ENCODE results near the gene MLLT10. TPM values are rescaled to one million over a fixed set of nuclear protein-coding genes. Genes with fewer than 3 reads are reported as not detected.

MLLT10 gene
- total RNA-seq, 4 donors from 2014 or later: 40.1 to 57.8 (median 47.5) TPM

DNA sequence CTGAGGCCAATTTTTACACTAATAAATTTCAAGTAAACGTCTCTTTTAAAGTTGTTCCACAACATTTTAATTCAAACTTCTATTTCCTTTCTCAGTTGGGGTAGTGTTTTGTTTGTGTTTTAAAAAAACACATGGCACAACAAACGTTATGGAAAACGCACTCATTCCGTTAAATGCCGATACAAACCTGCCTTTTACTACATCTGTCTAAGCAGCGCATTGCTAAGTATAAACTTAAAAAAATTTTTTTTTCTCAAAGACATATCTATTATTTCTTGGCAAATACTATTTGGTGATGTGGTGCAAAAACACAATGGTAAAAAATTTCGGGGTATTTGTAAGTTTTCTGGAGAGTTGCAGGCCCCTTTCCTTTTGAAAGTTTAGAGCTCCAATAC, 9.9 kb upstream of the MLLT10 start:
- TF ChIP-seq, protein P1, sequence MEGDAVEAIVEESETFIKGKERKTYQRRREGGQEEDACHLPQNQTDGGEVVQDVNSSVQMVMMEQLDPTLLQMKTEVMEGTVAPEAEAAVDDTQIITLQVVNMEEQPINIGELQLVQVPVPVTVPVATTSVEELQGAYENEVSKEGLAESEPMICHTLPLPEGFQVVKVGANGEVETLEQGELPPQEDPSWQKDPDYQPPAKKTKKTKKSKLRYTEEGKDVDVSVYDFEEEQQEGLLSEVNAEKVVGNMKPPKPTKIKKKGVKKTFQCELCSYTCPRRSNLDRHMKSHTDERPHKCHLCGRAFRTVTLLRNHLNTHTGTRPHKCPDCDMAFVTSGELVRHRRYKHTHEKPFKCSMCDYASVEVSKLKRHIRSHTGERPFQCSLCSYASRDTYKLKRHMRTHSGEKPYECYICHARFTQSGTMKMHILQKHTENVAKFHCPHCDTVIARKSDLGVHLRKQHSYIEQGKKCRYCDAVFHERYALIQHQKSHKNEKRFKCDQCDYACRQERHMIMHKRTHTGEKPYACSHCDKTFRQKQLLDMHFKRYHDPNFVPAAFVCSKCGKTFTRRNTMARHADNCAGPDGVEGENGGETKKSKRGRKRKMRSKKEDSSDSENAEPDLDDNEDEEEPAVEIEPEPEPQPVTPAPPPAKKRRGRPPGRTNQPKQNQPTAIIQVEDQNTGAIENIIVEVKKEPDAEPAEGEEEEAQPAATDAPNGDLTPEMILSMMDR (IDR thresholded peaks at IDR 0.05; ENCODE audit: low read depth): no peak

- TF ChIP-seq, protein P1 (IDR thresholded peaks at IDR 0.05; ENCODE audit: low read depth): no peak
Measured at GRCh38 chr10:21524526-21525366, 9.3 kb upstream of the MLLT10 start.

DNA sequence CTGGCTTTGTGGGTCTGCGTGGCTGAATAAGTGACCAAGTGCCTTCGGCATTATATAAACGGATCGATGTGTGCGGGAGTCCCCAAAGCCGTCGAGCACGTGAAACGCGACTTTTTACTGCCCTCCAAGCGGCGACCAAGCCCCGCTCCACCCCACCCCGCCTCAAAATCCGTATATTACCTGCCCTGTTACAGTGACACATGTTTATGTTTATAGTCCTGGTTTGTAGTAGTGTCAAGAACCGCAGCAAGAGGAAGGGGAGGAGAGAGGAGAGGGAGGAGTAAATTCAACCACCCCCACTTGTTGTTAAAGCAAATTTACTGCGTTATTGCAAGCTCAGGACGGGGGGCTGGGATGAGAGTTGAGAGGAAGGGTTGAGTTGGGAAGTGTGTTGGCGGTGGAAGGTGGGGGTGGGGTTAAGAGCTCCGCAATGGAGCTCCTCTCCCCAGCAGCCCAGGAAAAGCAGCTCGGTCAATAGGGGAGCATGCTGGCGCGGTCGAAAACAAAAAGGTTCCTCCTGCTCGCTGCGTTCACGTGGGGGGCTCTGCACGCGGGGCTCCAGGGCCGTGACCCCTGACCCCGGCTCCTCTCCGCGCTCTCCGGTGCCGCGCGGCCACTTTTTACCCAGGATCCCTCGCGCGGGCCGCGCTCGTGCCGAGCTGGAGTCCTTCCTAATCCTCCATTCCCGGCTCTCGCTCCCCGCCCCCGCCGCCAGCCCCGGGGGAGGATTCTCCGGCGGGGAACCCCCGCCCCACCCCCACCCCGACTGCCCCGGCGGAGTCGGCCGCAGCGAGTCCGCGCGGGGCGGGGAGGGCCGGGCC, 8.5 kb upstream of the MLLT10 start, which contains the start of gene SKIDA1:
TSS of gene SKIDA1 (minus strand) at position 316 of the 821 bp plus-strand sequence. CDS start 7,860 bp downstream, outside the sequence.
- TF ChIP-seq, protein P1 (IDR thresholded peaks at IDR 0.05; ENCODE audit: low read depth): no peak

- TF ChIP-seq, protein P1 (IDR thresholded peaks at IDR 0.05; ENCODE audit: low read depth): no peak
Measured at GRCh38 chr10:21526188-21526859, 7.7 kb upstream of the MLLT10 start.

GRCh38 chr10:21526860-21527597, 7.0 kb upstream of the MLLT10 start:
- TF ChIP-seq, protein P1 (IDR thresholded peaks at IDR 0.05; ENCODE audit: low read depth): no peak

DNA sequence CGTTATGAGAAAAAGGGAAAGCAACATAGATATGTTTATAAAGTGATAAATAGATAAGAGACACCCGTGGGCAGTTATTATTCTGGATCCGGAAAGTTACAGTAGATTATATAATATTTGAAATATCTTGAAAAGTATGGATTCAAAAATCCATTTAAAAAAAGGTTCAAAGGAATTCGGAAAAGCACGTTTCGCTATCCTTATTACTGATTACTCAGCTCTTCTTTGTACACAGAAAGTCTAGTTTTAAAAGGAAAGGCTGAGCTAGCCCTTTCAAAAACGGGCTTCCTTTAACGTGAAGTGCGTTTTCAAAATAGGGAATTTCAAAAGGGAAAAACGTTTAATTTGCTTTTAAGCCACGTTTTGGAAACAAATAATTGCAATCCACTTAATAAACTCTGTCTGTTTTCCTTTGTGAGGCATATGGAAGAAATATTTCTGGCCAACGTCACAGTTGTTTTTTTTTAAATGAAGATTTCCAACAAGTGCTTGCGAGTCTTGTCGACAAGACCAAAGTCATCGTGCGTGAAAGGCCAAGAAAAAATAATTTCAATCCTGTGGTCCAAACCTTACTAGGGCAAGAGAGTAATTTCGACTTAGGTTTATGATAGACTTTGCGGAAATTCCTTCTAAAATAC, 6.3 kb upstream of the MLLT10 start:
- TF ChIP-seq, protein P1 (IDR thresholded peaks at IDR 0.05; ENCODE audit: low read depth): no peak

Data from subcutaneous adipose tissue (tissue), 4 donors.